IPS DF 19.7 (cell line): ENCODE measurements around the gene NR5A1.

Experiments used
- DNase-seq: peaks from one replicate; pipeline ENCODE4 v3.0.0-alpha.2; 2013; ENCODE audit warnings: low read depth, low spot score

Gene NR5A1

GRCh38 chr9:124441291-124441690 is 65.9 kb downstream of the NR5A1 start:
- no peak for DNase-seq

DNA sequence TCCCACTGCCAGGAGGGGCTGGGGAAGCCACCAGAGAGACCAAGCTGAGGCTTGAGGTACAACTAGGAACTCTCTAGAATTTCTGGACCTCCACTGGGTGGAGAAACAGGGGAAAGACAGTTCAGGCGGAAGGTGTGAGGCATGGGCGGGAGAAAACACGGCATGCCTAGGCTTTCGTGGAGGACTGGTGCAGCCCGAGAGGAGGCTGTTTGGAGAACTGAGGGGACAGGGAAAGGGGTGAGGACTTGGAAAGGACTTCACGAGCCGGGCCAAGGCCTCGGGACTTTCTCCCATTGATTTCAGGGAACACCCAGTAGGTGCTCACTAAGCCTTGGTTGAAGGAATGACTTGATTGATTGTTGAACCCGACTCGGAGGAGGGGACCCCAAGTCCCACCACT is 66.4 kb downstream of the NR5A1 start:
- DNase-seq: no peak

- no peak for DNase-seq
These were observed 67.4 kb downstream of the NR5A1 start for GRCh38 chr9:124439686-124440243.

- no peak for DNase-seq
These were observed 68.1 kb downstream of the NR5A1 start for GRCh38 chr9:124439086-124439485.

- DNase-seq: no peak
These were observed 69.1 kb downstream of the NR5A1 start for GRCh38 chr9:124438091-124438490.

- no peak for DNase-seq
These were observed 70.1 kb downstream of the NR5A1 start for GRCh38 chr9:124437086-124437485.

- no peak for DNase-seq
These were observed 70.9 kb downstream of the NR5A1 start for GRCh38 chr9:124436320-124436719.
